Umbilical cord (tissue), 2 donors: ENCODE measurements around the gene VAV3. TPM values are rescaled to one million over a fixed set of nuclear protein-coding genes. Genes with fewer than 3 reads are reported as not detected.

ENCODE experiments used
- DNase-seq: peaks from one replicate; pipeline ENCODE4 v3.0.0-alpha.2; 2015; ENCODE audit warnings: low spot score
- total RNA-seq: library from RNA; depleted of rRNA; stranded (reverse); fragments of >200 nt; gene quantifications from one replicate; pipeline ENCODE4 v1.2.3, GENCODE V29; 2014; ENCODE audit warnings: low replicate concordance; ENCODE audit not compliant: insufficient read depth

The VAV3 gene
- total RNA-seq, 1 donor from 2014 or later: 1.9 TPM

- DNase-seq: no peak
These were observed 124.3 kb downstream of the VAV3 start for GRCh38 chr1:107840725-107841124.

GRCh38 chr1:107838056-107838455, 126.9 kb downstream of the VAV3 start:
- no peak for DNase-seq

GRCh38 chr1:107835151-107835670, 129.8 kb downstream of the VAV3 start:
- DNase-seq: no peak

- no peak for DNase-seq
These were observed 131.9 kb downstream of the VAV3 start for GRCh38 chr1:107833061-107833460.

- no peak for DNase-seq
These were observed 133.1 kb downstream of the VAV3 start for GRCh38 chr1:107831921-107832320.

- no peak for DNase-seq
These were observed 134.5 kb downstream of the VAV3 start for GRCh38 chr1:107830526-107830925.

GRCh38 chr1:107830075-107830474, 134.9 kb downstream of the VAV3 start:
- no peak for DNase-seq

- no peak for DNase-seq
These were observed 135.8 kb downstream of the VAV3 start for GRCh38 chr1:107829036-107829770.

GRCh38 chr1:107824946-107825345, 140.0 kb downstream of the VAV3 start:
- DNase-seq: no peak

- DNase-seq: no peak
These were observed 143.6 kb downstream of the VAV3 start for GRCh38 chr1:107821340-107821739.

GRCh38 chr1:107820801-107821200, 144.2 kb downstream of the VAV3 start:
- no peak for DNase-seq

GRCh38 chr1:107817935-107818334, 147.0 kb downstream of the VAV3 start:
- DNase-seq: no peak

GRCh38 chr1:107817206-107817605, 147.8 kb downstream of the VAV3 start:
- no peak for DNase-seq

GRCh38 chr1:107810291-107810951, 154.6 kb downstream of the VAV3 start:
- DNase-seq: no peak

GRCh38 chr1:107807855-107808254, 157.1 kb downstream of the VAV3 start:
- DNase-seq: no peak

- DNase-seq: no peak
These were observed 157.6 kb downstream of the VAV3 start for GRCh38 chr1:107807405-107807804.

GRCh38 chr1:107806902-107807301, 158.1 kb downstream of the VAV3 start:
- no peak for DNase-seq

GRCh38 chr1:107804741-107805140, 160.2 kb downstream of the VAV3 start:
- no peak for DNase-seq

GRCh38 chr1:107804134-107804533, 160.8 kb downstream of the VAV3 start:
- no peak for DNase-seq

GRCh38 chr1:107803579-107803978, 161.4 kb downstream of the VAV3 start:
- no peak for DNase-seq

- DNase-seq: no peak
These were observed 162.3 kb downstream of the VAV3 start for GRCh38 chr1:107802654-107803053.

GRCh38 chr1:107795994-107796393, 169.0 kb downstream of the VAV3 start:
- no peak for DNase-seq

GRCh38 chr1:107795441-107795840, 169.5 kb downstream of the VAV3 start:
- no peak for DNase-seq
